ENCODE data around the gene RAB20.

Gene RAB20

GRCh38 chr13:110559429-110559943 lies 2.0 kb downstream of the RAB20 start:
- TF ChIP-seq JUND (IDR thresholded peaks at IDR 0.05; ENCODE audit: low read depth) = no peak
- in situ Hi-C loops (cut with HindIII; ENCODE audit: low pct_unique_long_range_greater_than_20kb, low sequenced_read_pairs) = no loop called here
- peak in 1 of 2 experiments; percentile 70 for DNase-seq (ENCODE audit: low read depth in 1 of 2, low spot score in 1 of 2)

- in situ Hi-C loops (cut with HindIII; ENCODE audit: low pct_unique_long_range_greater_than_20kb, low sequenced_read_pairs) = no loop called here
- DNase-seq (ENCODE audit: low read depth in 1 of 2, low spot score in 1 of 2) = no peak
- no peak for TF ChIP-seq JUND (IDR thresholded peaks at IDR 0.05; ENCODE audit: low read depth)
Observed at GRCh38 chr13:110557610-110558305, 3.8 kb downstream of the RAB20 start.

GRCh38 chr13:110557082-110557481 lies 4.4 kb downstream of the RAB20 start:
- no peak for TF ChIP-seq JUND (IDR thresholded peaks at IDR 0.05; ENCODE audit: low read depth)
- DNase-seq (ENCODE audit: low read depth in 1 of 2, low spot score in 1 of 2) = no peak
- in situ Hi-C loops (cut with HindIII; ENCODE audit: low pct_unique_long_range_greater_than_20kb, low sequenced_read_pairs) = no loop called here

- peak in 1 of 2 experiments; percentile 86 for DNase-seq (ENCODE audit: low read depth in 1 of 2, low spot score in 1 of 2)
- in situ Hi-C loops (cut with HindIII; ENCODE audit: low pct_unique_long_range_greater_than_20kb, low sequenced_read_pairs) = no loop called here
- TF ChIP-seq JUND (IDR thresholded peaks at IDR 0.05; ENCODE audit: low read depth) = no peak
Observed at GRCh38 chr13:110556224-110556606, 5.3 kb downstream of the RAB20 start.

GRCh38 chr13:110555601-110556223 lies 5.8 kb downstream of the RAB20 start:
- in situ Hi-C loops (cut with HindIII; ENCODE audit: low pct_unique_long_range_greater_than_20kb, low sequenced_read_pairs) = no loop called here
- peak; percentile 73 to 92 for DNase-seq (ENCODE audit: low read depth in 1 of 2, low spot score in 1 of 2)
- no peak for TF ChIP-seq JUND (IDR thresholded peaks at IDR 0.05; ENCODE audit: low read depth)

GRCh38 chr13:110554946-110555345 lies 6.6 kb downstream of the RAB20 start:
- TF ChIP-seq JUND (IDR thresholded peaks at IDR 0.05; ENCODE audit: low read depth) = no peak
- in situ Hi-C loops (cut with HindIII; ENCODE audit: low pct_unique_long_range_greater_than_20kb, low sequenced_read_pairs) = no loop called here
- DNase-seq (ENCODE audit: low read depth in 1 of 2, low spot score in 1 of 2) = no peak

- TF ChIP-seq JUND (IDR thresholded peaks at IDR 0.05; ENCODE audit: low read depth) = no peak
- in situ Hi-C loops (cut with HindIII; ENCODE audit: low pct_unique_long_range_greater_than_20kb, low sequenced_read_pairs) = no loop called here
- no peak for DNase-seq (ENCODE audit: low read depth in 1 of 2, low spot score in 1 of 2)
Observed at GRCh38 chr13:110554227-110554836, 7.2 kb downstream of the RAB20 start.

- TF ChIP-seq JUND (IDR thresholded peaks at IDR 0.05; ENCODE audit: low read depth) = no peak
- in situ Hi-C loops (cut with HindIII; ENCODE audit: low pct_unique_long_range_greater_than_20kb, low sequenced_read_pairs) = no loop called here
- no peak for DNase-seq (ENCODE audit: low read depth in 1 of 2, low spot score in 1 of 2)
Observed at GRCh38 chr13:110553417-110553816, 8.1 kb downstream of the RAB20 start.

- no peak for TF ChIP-seq JUND (IDR thresholded peaks at IDR 0.05; ENCODE audit: low read depth)
- no peak for DNase-seq (ENCODE audit: low read depth in 1 of 2, low spot score in 1 of 2)
- in situ Hi-C loops (cut with HindIII; ENCODE audit: low pct_unique_long_range_greater_than_20kb, low sequenced_read_pairs) = no loop called here
Observed at GRCh38 chr13:110552767-110553166, 8.8 kb downstream of the RAB20 start.

- TF ChIP-seq JUND (IDR thresholded peaks at IDR 0.05; ENCODE audit: low read depth) = no peak
- in situ Hi-C loops (cut with HindIII; ENCODE audit: low pct_unique_long_range_greater_than_20kb, low sequenced_read_pairs) = no loop called here
- no peak for DNase-seq (ENCODE audit: low read depth in 1 of 2, low spot score in 1 of 2)
Observed at GRCh38 chr13:110551284-110551683, 10.2 kb downstream of the RAB20 start.

GRCh38 chr13:110549795-110550160 lies 11.7 kb downstream of the RAB20 start:
- no peak for TF ChIP-seq JUND (IDR thresholded peaks at IDR 0.05; ENCODE audit: low read depth)
- in situ Hi-C loops (cut with HindIII; ENCODE audit: low pct_unique_long_range_greater_than_20kb, low sequenced_read_pairs) = no loop called here
- DNase-seq (ENCODE audit: low read depth in 1 of 2, low spot score in 1 of 2) = no peak

- in situ Hi-C loops (cut with HindIII; ENCODE audit: low pct_unique_long_range_greater_than_20kb, low sequenced_read_pairs) = no loop called here
- TF ChIP-seq JUND (IDR thresholded peaks at IDR 0.05; ENCODE audit: low read depth) = 0 out of 2 replicates have a peak, but pooled peaks have one; percentile 20
- peak in 1 of 2 experiments; percentile 88 for DNase-seq (ENCODE audit: low read depth in 1 of 2, low spot score in 1 of 2)
Observed at GRCh38 chr13:110548891-110549794, 12.4 kb downstream of the RAB20 start.

Data from T47D (cell line).